B cell (primary cell): ENCODE measurements around the gene CTNNBL1.

Experiments used
- CTCF ChIP-seq: fragments of 200-600 bp; IDR thresholded peaks from one replicate; pipeline ENCODE4 v1.8.0; 2022; ENCODE audit warnings: antibody characterized with exemption, mild to moderate bottlenecking
- EZH2 ChIP-seq: IDR thresholded peaks from 2 replicates; pipeline ENCODE4 v1.6.1; 2012; ENCODE audit warnings: borderline replicate concordance, low read depth, mild to moderate bottlenecking, moderate library complexity, low read length; ENCODE audit not compliant: insufficient read depth, poor library complexity, severe bottlenecking

GRCh38 chr20:37758332-37758731 lies 64.5 kb downstream of the CTNNBL1 start:
- TF ChIP-seq CTCF (no peak), EZH2 (no peak)
